Mucosa of descending colon (tissue), 3 donors: Measurements from ENCODE around the gene RAB7A. TPM values are rescaled to one million over a fixed set of nuclear protein-coding genes. Genes with fewer than 3 reads are reported as not detected.

ENCODE experiments used
- ATAC-seq: fragments of 200-7000 bp; cut with Tn5 transposase; one replicate; pipeline ENCODE4 v1.9.1; 2020; ENCODE audit warnings: mild to moderate bottlenecking, moderate library complexity
- DNase-seq, 3 donors: peaks; one replicate each; pipeline ENCODE4 v3.0.0-alpha.2; 2020
- H3K36me3 ChIP-seq: fragments of 200-600 bp; one replicate; pipeline ENCODE4 v1.8.0; 2021; ENCODE audit warnings: low read depth, mild to moderate bottlenecking
- H3K4me1 ChIP-seq: fragments of 200-600 bp; one replicate; pipeline ENCODE4 v1.8.0; 2021; ENCODE audit warnings: low read depth, mild to moderate bottlenecking
- H3K4me3 ChIP-seq: fragments of 200-600 bp; one replicate; pipeline ENCODE4 v1.8.0; 2021; ENCODE audit warnings: mild to moderate bottlenecking
- H3K9me3 ChIP-seq: fragments of 200-600 bp; one replicate; pipeline ENCODE4 v1.8.0; 2021; ENCODE audit warnings: mild to moderate bottlenecking
- CTCF ChIP-seq: fragments of 200-600 bp; IDR thresholded peaks from one replicate; pipeline ENCODE4 v1.8.0; 2022; ENCODE audit warnings: antibody characterized with exemption, mild to moderate bottlenecking
- intact Hi-C, 2 donors: fragments of 100-400 bp; cut with DNase I in 1 of 2; cut with micrococcal nuclease in 1 of 2; formaldehyde crosslinking; loops; one replicate each; pipeline versions ENCODE4 v1.11.0 to v1.11.1; 2022; cut with DNase I, micrococcal nuclease
- total RNA-seq, 3 donors: library from RNA; stranded (reverse); fragmentation: NEBNext Ultra II Directional in 2 of 3; extraction: Animal tissue kit (Norgen Biotek cat#: 25700) in 2 of 3; gene quantifications; one replicate each; pipeline versions ENCODE4 v1.2.1 to v1.2.4, GENCODE V29; 2021 to 2023
- donor health status: DM: no; HTN: no; CAD: no; lungs with moderate emphysema.
- donor health status: DM: no; HTN: no; CAD: no.
- donor health status: DM: no; HTN: yes; CAD: no.

The RAB7A gene
- total RNA-seq, 3 donors from 2014 or later = 237 to 302 (median 265) TPM

DNA sequence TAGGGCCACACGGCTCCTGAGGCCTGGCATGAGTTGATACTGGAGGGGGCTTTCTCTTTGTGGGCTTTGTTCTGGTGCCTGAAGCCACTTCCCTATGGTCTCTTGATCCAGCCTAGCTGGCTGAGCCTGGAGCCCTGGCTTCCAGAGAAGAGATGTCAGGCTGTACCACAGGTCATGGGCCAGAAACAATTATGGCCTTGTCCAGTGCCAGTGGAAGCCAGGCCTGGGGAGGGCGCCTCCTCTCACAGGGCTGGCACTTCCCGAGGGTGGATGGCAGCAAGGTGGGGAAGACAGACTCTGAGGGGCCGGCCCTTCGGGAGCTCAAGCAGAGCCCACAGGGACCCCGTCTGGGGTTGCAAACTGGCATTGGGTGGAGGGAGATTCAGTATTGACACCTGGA lies 118.5 kb downstream of the RAB7A start:
- TF ChIP-seq CTCF = no peak
- Histone ChIP-seq H3K4me1 (peaks cover 5% of the 10 kb centered on the region), H3K9me3 (no peaks in the 10 kb centered on the region), H3K36me3 (no peaks in the 10 kb centered on the region), H3K4me3 (no peak overlapping the region)
- ATAC-seq = no peak
- intact Hi-C loops = no loop called here
- no peak for DNase-seq

- DNase-seq = no peak
- H3K4me1 ChIP-seq = peaks cover 5% of the 10 kb centered on the region
- no peaks in the 10 kb centered on the region for H3K36me3 ChIP-seq
- intact Hi-C loops = no loop called here
- TF ChIP-seq CTCF = no peak
- peak; percentile 25 for ATAC-seq
- H3K9me3 ChIP-seq = no peaks in the 10 kb centered on the region
- H3K4me3 ChIP-seq = no peak overlapping the region
Measured at GRCh38 chr3:128845119-128845777, 119.3 kb downstream of the RAB7A start.

DNA sequence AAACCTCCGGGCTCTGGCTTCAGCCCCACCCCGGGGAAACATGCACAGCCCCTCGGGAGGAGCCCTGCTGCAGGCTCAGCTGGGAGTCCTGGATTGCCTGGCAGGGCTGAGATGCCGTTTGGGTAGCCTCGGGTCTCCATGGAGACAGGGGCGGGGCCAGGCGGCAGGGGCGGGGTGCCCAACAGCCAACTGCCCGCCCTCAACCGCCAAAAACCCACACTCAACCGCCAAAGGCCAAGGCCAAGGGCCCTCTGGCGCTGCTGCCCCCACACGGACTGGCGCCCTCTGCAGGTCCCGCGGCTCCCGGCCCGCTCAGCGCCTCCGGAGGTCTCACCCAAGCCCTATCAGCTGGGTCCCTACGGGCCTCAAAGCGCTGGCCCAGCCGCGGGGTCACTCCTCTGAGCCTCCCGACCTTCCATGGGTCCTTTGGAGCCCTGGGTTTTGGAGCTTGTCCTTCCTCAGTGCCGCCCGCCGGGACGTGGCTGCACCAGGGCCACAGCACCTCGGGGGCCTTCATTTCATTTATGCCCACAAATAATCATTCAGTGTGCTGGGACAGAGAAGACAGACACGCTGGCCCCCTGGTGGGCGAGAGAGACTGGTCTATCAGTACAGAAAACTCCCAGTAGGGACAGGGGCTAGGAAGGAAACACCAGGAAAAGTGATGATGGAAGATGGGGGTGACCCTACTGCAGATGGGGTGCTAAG lies 119.9 kb downstream of the RAB7A start:
- intact Hi-C loops = no loop called here
- Histone ChIP-seq H3K9me3 (no peaks in the 10 kb centered on the region), H3K36me3 (no peaks in the 10 kb centered on the region), H3K4me3 (no peak overlapping the region), H3K4me1 (peaks cover 5% of the 10 kb centered on the region)
- TF ChIP-seq CTCF = peak; percentile 60
- DNase-seq = peak; percentile 84 to 89 (median 89)
- peak; percentile 95 for ATAC-seq

DNA sequence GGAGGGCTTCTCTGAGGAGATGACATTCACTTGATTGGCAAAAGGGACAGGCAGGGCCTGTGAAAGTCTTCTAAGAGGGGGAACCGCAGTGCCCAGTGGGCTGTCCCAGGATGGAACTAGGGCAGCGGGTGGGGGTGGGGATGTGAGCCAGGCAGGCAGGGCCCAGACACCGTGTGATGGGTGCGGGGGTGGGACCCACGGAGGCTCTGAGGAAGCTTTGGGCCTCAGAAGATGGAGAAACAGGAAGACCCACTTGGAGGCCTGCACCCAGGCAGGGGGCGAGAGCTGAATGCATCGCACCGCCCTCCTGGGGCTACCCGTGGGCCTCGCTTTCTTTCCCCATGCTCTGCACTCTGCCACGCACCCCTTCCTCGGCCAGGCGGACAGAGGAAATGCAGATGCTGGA lies 120.5 kb downstream of the RAB7A start:
- DNase-seq (peak in 1 of 3 donors; percentile 34), ATAC-seq (peak; percentile 2)
- Histone ChIP-seq H3K4me3 (no peak overlapping the region), H3K4me1 (peaks cover 5% of the 10 kb centered on the region), H3K36me3 (no peaks in the 10 kb centered on the region), H3K9me3 (no peaks in the 10 kb centered on the region)
- no peak for TF ChIP-seq CTCF
- intact Hi-C loops = no loop called here

DNA sequence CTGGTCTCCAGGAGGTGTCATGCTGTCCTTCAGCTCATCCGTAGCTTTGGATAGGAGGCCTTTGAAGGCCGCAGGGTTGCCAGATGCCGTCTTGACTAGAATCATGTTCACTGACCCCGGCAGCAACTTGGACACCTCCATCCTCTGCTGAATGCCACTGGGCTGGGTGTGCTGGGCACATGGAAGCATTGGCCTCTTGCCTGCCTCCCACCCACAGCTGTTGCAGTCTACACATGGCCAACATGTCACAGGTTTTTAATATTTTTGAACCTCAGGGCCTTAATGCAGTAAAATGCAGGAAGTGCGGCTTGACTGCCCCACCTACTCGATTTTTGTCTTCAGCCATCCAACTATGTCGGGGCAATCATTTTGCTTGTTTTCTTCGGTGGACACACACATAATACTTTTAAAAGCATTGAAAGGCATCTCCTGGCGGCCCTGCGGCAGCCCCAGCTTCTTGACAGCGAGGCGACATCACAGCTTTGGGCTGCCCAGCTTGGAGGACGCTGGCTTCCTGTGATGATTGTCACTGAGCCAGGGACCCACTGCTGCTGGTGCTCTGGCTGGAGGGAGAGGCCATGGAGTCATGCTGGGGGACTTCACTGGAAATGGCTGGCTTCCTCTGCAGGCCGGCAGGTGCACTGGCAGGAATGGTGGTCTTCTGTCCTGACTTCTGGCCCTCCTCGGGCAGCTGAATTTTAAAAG lies 121.8 kb downstream of the RAB7A start:
- ATAC-seq (no peak), DNase-seq (no peak)
- Histone ChIP-seq H3K4me3 (no peak overlapping the region), H3K4me1 (peaks cover 5% of the 10 kb centered on the region), H3K9me3 (no peaks in the 10 kb centered on the region), H3K36me3 (no peaks in the 10 kb centered on the region)
- no peak for TF ChIP-seq CTCF
- intact Hi-C loops = no loop called here
